ENCODE data around the gene MYO5C.

The MYO5C gene

GRCh38 chr15:52258461-52258860 lies 37.1 kb downstream of the MYO5C start:
- no peak for DNase-seq (ENCODE audit: low spot score)
- TF ChIP-seq CTCF (IDR thresholded peaks at IDR 0.05; ENCODE audit: extremely low read depth, missing control alignments) = no peak

- no peak for DNase-seq (ENCODE audit: low spot score)
- no peak for TF ChIP-seq CTCF (IDR thresholded peaks at IDR 0.05; ENCODE audit: extremely low read depth, missing control alignments)
These were observed 37.9 kb downstream of the MYO5C start for GRCh38 chr15:52257734-52258062.

GRCh38 chr15:52256930-52257733 lies 38.5 kb downstream of the MYO5C start:
- no peak for DNase-seq (ENCODE audit: low spot score)
- TF ChIP-seq CTCF (IDR thresholded peaks at IDR 0.05; ENCODE audit: extremely low read depth, missing control alignments) = no peak

GRCh38 chr15:52256366-52256765 lies 39.2 kb downstream of the MYO5C start:
- peak; percentile 71 for DNase-seq (ENCODE audit: low spot score)
- TF ChIP-seq CTCF (IDR thresholded peaks at IDR 0.05; ENCODE audit: extremely low read depth, missing control alignments) = peak; percentile 43

- DNase-seq (ENCODE audit: low spot score) = no peak
- TF ChIP-seq CTCF (IDR thresholded peaks at IDR 0.05; ENCODE audit: extremely low read depth, missing control alignments) = peak; percentile 9
These were observed 39.7 kb downstream of the MYO5C start for GRCh38 chr15:52255935-52256334.

- TF ChIP-seq CTCF (IDR thresholded peaks at IDR 0.05; ENCODE audit: extremely low read depth, missing control alignments) = no peak
- no peak for DNase-seq (ENCODE audit: low spot score)
These were observed 40.6 kb downstream of the MYO5C start for GRCh38 chr15:52255008-52255407.

GRCh38 chr15:52254391-52254790 lies 41.2 kb downstream of the MYO5C start:
- DNase-seq (ENCODE audit: low spot score) = no peak

More at GRCh38 chr15:52254391-52254790, 41.2 kb downstream of the MYO5C start:
- no peak for TF ChIP-seq CTCF (IDR thresholded peaks at IDR 0.05; ENCODE audit: extremely low read depth, missing control alignments)
